Stimulated activated CD8-positive, alpha-beta memory T cell treated with anti-CD3 and anti-CD28 coated beads, Interleukin-15, amount 100 ng/mL, for 1 hour (primary cell): Measurements from ENCODE around the gene CDC20B.
"Not testable (repeated sequence)": the region's sequence is repeated elsewhere in the genome, so short reads cannot be mapped to it uniquely, and the experiment has no call there.

Experiments used
- DNase-seq: peaks from one replicate; pipeline ENCODE4 v3.0.0-alpha.2; 2020; ENCODE audit warnings: low read depth

Gene CDC20B

GRCh38 chr5:55104036-55104772, 68.8 kb downstream of the CDC20B start:
- no peak for DNase-seq

- no peak for DNase-seq
These were observed 70.6 kb downstream of the CDC20B start, which contains the start of gene GZMA for GRCh38 chr5:55102348-55102747. TSS of gene GZMA (plus strand) at chr5:55102646. CDS start at chr5:55102683, 37 bp downstream.

GRCh38 chr5:55101556-55102276, 71.3 kb downstream of the CDC20B start:
- DNase-seq, result no peak

DNA sequence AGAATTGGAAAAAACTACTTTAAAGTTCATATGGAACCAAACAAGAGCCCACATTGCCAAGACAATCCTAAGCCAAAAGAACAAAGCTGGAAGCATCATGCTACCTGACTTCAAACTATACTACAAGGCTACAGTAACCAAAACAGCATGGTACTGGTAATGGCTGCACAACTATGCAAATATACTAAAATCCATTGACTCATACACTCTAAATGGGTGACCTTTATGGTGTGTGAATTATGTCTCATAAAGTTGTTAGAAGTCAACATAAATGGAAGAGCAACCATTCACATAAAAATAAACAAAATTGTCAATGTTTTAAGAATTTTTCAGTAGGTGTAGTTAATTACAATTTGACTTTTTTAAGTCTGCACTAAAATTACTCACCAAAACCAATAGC, 71.8 kb downstream of the CDC20B start:
- DNase-seq, result not testable (repeated sequence)

DNA sequence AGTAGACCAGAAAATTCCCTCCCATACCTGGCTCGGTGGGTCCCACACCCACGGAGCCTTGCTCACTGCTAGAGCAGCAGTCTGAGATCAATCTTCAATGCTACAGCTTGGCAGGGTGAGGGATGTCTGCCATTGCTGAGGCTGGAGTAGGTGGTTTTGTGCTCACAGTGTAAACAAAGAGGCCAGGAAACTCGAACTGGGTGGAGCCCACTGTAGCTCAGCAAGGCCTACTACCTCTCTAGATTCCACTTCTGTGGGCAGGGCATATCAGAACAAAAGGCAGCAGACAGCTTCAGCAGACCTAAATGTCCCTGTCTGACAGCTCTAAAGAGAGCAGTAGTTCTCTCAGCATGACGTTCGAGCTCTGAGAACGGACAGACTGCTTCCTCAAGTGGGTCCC, 76.1 kb downstream of the CDC20B start:
- no peak for DNase-seq

DNA sequence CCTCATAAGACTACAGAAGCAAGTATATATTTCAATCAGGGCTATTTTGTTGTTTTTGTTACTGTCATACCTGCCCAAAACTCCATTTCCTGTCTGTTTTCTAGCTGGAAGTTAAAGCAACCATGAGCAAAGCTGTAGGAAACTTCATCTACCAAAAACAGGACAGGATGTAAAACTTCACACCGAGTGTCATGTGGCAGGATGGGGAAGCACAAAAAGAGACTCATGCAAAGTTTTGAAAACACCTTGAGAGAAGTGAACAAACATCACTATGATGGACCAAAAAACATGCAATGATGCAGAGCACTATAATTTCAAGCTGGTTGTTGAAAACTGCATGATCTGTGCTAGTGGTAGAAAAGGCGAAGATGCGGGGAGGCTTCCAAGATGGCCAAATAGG, 76.8 kb downstream of the CDC20B start:
- no peak for DNase-seq

DNA sequence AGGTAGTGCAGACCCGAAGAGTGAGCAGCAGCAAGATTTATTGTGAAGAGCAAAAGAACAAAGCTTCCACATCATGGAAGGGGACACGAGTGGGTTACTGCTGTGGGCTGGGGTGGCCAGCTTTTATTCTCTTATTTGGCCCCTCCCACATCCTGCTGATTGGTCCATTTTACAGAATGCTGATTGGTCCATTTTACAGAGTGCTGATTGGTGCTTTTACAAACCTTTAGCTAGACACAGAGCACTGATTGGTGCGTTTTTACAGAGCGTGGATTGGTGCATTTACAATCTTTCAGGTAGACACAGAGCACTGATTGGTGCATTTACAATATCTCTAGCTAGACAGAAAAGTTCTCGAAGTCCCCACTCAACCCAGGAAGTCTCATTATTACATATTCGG, 82.0 kb downstream of the CDC20B start:
- DNase-seq, result not testable (repeated sequence)

GRCh38 chr5:55089301-55089700, 83.7 kb downstream of the CDC20B start:
- DNase-seq, result not testable (repeated sequence)

- DNase-seq, result no peak
These were observed 91.4 kb downstream of the CDC20B start for GRCh38 chr5:55081541-55081940.

DNA sequence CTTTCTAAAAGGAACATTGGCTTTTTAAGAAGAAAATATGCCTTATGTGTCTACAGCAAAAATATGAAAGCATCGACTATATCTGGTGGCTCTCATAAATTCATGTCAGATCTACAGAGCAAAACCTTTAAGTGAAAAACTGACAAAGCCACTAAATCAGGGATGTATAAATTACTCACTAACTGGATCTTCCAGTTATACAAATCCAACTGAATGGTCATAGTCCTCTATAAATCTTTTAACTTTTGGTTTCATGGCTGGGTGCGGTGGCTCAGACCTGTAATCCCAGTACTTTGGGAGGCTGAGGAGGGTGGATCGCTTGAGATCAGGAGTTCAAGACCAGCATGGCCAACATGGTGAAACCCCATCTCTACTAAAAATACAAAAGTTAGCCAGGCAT, 99.8 kb downstream of the CDC20B start:
- DNase-seq, result no peak

GRCh38 chr5:55072666-55073065, 100.3 kb downstream of the CDC20B start:
- DNase-seq, result no peak

DNA sequence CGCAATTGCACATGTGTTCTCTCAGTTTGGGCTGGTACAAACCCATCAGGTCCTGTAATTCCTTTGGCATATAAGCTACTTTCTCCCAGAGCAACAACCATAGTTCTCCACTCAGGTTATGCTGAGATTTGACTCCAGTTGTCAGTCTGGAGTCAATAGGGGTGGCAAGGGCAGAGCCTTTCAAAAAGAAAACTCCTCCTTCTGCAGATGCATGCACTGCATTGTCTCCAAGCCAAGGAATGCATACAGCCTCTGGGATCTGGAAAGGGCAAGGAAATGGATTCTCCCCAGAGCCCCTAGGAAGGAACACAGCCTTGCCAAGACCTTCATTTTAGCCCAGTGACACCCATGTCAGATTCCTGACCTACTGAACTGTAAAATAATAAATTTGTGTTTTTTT, 101.6 kb downstream of the CDC20B start:
- DNase-seq, result no peak

GRCh38 chr5:55070968-55071367, 102.0 kb downstream of the CDC20B start:
- no peak for DNase-seq

DNA sequence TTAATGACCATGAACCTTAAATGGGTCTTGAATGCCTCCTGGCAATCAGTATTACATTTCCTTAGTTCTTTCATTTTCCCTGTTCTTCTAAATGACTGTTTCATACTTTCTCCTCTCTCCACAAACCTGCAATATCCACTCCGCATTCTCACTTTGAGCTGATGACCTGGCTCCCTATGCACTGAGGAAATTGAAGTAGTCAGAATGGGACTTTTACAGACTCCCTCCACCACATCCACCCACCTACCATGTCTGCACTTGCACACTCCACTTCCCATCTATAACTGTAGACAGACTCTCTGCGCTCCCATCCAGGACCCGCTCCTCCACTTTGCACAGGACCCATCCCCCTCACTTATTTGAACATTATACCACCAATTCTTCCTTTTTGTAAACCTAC, 106.7 kb downstream of the CDC20B start:
- DNase-seq, result no peak

DNA sequence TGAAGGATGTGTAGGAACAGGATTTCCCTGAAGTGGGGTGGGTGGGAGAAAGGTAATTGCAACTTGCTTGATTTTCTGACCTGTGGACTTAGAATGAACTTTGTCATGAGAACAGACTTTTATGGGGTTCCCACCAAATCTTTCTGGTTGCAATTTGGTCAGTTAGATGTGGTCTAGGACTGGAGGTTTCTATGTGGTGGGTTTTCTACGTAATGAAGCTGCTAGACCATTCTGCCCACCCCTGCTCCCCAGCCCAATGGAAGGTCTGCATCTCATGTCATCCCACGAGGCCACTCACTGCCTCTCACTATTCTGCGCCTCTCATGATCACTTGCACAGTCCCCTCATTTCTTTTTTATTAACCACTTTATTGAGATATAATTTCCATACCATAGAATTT, 108.5 kb downstream of the CDC20B start:
- DNase-seq, result no peak

GRCh38 chr5:55063899-55064298, 109.1 kb downstream of the CDC20B start:
- no peak for DNase-seq

GRCh38 chr5:55063220-55063863, 109.6 kb downstream of the CDC20B start:
- DNase-seq, result no peak
